HEK293 (cell line): ENCODE measurements around the gene LAMB4.

Experiments
- HIC1 ChIP-seq: fragments of 450-650 bp; formaldehyde crosslinking; IDR thresholded peaks from 2 replicates; pipeline ENCODE4 v1.5.1; 2016; ENCODE audit warnings: missing biosample characterization, missing genetic modification characterization
- ZBTB1 ChIP-seq: fragments of 450-650 bp; formaldehyde crosslinking; IDR thresholded peaks from 2 replicates; pipeline ENCODE4 v1.5.1; 2016; ENCODE audit warnings: missing biosample characterization, missing genetic modification characterization
- ZNF266 ChIP-seq: fragments of 450-650 bp; formaldehyde crosslinking; IDR thresholded peaks from 2 replicates; pipeline ENCODE4 v1.5.1; 2016; ENCODE audit warnings: missing biosample characterization, missing genetic modification characterization, low read depth
- ZNF292 ChIP-seq: fragments of 450-650 bp; formaldehyde crosslinking; IDR thresholded peaks from 2 replicates; pipeline ENCODE4 v1.5.1; 2016; ENCODE audit warnings: low read depth, missing biosample characterization, missing genetic modification characterization, borderline replicate concordance
- ZNF585B ChIP-seq: fragments of 450-650 bp; formaldehyde crosslinking; IDR thresholded peaks from 2 replicates; pipeline ENCODE4 v1.5.1; 2016; ENCODE audit warnings: missing biosample characterization, missing genetic modification characterization
- TF ChIP-seq, protein P1 (sequence below): fragments of 450-650 bp; formaldehyde crosslinking; IDR thresholded peaks from 2 replicates; pipeline ENCODE4 v1.5.1; 2016; ENCODE audit warnings: missing biosample characterization, missing genetic modification characterization

DNA sequence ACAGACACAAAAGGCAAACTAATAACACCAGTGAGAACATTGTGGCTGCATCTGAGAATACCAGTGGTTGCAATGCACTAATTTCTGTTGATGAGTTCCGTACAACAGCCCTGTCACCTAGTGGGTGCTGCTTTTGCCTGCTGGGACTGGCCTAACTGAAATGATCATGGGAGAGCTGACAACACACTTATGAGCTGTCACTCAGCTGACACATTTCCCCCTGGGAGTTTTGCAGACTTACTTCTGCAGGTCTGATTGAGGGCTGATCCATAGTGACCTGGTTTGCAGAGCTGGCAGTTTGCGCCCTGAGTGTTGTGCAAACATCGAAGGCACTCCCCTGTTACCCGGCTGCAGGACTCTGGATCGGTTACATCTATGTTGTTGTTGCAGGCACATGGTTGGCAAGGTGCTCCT is 66.6 kb downstream of the LAMB4 start:
- no peak for TF ChIP-seq ZNF585B (tag by site-specific recombination)
- TF ChIP-seq, protein P1, sequence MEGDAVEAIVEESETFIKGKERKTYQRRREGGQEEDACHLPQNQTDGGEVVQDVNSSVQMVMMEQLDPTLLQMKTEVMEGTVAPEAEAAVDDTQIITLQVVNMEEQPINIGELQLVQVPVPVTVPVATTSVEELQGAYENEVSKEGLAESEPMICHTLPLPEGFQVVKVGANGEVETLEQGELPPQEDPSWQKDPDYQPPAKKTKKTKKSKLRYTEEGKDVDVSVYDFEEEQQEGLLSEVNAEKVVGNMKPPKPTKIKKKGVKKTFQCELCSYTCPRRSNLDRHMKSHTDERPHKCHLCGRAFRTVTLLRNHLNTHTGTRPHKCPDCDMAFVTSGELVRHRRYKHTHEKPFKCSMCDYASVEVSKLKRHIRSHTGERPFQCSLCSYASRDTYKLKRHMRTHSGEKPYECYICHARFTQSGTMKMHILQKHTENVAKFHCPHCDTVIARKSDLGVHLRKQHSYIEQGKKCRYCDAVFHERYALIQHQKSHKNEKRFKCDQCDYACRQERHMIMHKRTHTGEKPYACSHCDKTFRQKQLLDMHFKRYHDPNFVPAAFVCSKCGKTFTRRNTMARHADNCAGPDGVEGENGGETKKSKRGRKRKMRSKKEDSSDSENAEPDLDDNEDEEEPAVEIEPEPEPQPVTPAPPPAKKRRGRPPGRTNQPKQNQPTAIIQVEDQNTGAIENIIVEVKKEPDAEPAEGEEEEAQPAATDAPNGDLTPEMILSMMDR (tag by site-specific recombination): no peak
- no peak for TF ChIP-seq ZNF292
- TF ChIP-seq ZBTB1 (tag by site-specific recombination): no peak
- TF ChIP-seq ZNF266 (tag by site-specific recombination): no peak
- no peak for TF ChIP-seq HIC1
